Hematopoietic multipotent progenitor cell treated with erythropoietin and hydrocortisone succinate and interleukin-3 and kit ligand, for 4 days (in vitro differentiated cells): ENCODE data around the gene TRNT1.

Source experiments
- DNase-seq: peaks from one replicate; pipeline ENCODE4 v3.0.0-alpha.2; 2015

Gene TRNT1

GRCh38 chr3:3113042-3113709, 13.6 kb upstream of the TRNT1 start:
- no peak for DNase-seq

GRCh38 chr3:3117651-3118050, 9.1 kb upstream of the TRNT1 start:
- no peak for DNase-seq

- DNase-seq: peak; percentile 41
Observed at GRCh38 chr3:3119393-3119851, 7.3 kb upstream of the TRNT1 start.

GRCh38 chr3:3125977-3126376, 763 bp upstream of the TRNT1 start:
- no peak for DNase-seq

DNA sequence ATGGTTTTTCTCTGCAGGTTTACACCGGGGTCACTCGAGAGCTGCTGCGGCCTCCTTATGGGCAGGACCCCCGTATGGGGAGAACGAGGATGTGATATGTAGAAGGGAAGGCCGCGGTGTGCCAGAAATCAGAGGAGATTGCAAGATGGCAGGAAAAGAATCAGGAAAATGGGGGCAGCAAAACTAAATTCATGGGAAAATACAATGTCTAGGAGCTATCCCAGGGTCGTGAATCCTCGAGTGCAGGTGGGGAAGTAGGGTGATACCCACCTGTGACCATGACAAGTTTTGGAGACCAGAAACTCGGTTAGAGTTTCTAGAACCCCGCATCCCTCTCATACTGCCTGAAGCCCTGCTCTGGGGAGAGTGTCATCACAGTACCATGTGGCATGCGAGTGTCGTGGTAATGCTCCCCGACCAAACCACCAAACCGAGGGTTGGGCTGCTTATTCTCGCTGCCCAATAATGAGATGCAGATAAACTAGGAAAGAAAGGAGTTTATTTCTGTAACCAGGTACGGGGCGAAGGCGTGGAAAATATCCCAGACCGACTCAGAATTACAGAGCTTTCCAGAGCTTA, 781 bp downstream of the TRNT1 start:
- peak; percentile 66 for DNase-seq

DNA sequence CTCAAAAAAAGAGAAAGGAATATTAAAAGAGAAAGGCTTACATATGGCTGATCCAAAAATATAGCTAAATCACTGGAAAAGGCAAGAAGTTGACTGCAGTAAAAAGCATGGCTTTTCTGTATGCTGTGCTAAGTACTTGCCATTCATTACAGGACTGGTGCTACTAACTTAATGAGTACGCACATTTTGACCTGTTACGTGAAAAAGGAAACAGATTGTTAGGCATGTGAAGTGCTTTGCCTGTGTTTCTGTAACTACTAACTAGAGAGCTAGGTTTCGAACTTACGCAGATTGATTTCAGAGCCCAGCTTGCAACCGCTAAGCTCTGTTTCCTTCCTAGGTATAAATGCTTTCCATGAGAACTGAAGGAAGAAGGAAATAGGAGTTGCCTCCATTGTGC, 2.8 kb downstream of the TRNT1 start:
- DNase-seq: no peak

DNA sequence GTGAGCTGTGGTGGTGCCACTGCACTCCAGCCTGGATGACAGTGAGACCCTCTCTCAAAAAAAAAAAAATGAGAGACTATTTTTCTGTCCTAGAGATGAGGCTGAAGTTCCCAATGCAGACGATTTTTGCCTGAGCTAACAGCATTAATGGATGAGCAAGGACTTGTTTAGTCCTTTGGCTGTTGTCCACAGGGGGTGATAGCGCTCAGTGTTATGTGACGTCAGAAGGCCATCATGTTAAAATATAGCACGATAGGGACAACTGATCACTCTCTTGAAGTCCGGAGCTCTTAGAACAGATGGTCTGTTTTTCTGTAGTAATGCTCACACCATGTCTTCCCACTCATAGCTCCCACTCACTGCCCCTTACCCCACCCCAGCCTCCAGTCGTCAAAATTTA, 6.8 kb downstream of the TRNT1 start:
- peak; percentile 48 for DNase-seq

- DNase-seq: no peak
Observed at GRCh38 chr3:3134750-3135448, 8.2 kb downstream of the TRNT1 start.

DNA sequence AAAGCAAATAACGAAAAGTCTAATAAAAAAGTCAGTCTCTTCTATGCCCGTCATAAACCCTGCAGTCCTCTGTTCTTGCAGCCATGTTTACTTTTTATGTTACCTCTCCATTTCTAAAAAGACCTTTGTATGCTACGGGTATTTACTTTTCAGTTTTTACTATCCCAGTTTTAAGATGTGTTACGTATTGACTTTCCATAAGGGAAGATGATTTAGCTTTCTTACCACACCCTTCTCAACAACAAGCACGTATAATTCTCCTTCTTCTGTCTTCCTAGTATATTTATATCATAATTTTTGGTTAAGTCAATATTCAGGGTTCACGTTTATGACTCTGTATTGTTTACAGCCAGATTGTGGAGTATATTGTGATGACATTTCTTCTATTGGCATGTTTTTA, 10.8 kb downstream of the TRNT1 start:
- no peak for DNase-seq

GRCh38 chr3:3141939-3142338, 15.2 kb downstream of the TRNT1 start:
- DNase-seq: peak; percentile 21

- no peak for DNase-seq
Observed at GRCh38 chr3:3145831-3146230, 19.1 kb downstream of the TRNT1 start.

DNA sequence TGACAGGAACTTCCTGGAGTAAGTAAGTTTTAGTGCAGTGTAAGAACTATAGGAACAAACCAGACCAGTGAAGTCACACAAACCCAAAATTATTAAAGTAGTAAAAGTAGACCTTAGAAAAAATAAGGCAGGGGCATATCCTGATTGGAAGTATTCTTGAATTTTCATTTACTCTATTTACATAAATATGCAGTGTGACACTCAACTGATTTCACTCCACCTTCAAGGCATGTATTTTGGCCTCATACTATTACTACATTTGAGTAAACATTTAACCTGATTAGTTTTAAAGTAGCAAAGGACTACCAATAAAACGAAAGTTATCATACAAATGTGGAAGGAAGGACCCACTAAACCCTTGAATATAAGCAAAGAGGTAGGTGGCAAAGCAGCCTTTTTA, 22.8 kb downstream of the TRNT1 start:
- DNase-seq: no peak

DNA sequence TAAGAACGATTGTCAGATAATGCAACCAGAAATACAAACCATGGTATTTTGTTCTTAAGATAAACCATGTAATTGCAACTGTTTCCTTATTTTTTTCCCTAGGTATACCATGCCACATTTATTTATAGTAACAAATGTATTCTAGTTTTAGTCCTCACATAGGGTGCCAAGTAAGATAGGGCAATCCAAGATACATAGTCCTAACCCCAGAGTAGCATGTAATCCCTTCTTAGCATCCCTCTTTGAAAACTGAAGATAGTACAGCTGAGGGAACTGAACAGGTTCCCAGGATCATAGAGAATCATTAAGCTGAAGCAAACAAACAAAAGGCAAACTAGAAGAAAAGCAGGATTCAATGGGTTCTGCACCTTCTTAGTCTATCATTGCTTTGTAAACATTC, 24.8 kb downstream of the TRNT1 start:
- DNase-seq: no peak

- no peak for DNase-seq
Observed at GRCh38 chr3:3154879-3155610, 28.3 kb downstream of the TRNT1 start.

DNA sequence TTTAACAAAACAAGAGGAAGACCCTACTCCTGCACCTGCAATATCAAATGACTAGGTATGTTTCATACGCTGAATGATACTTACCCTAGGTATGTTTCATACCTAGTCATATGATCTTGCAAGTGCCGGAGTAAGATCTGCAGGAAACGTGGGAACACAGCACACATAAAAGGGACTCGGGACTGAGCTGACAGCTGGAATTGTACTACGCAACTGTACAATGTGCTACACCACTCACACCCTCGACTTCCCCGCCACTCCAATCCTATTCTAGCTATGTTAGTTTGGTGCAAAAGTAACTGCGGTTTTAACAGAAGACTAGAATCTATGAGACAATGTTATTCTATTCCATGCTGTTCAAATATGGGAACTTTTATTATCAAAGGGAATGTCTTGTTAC, 30.7 kb downstream of the TRNT1 start:
- no peak for DNase-seq

DNA sequence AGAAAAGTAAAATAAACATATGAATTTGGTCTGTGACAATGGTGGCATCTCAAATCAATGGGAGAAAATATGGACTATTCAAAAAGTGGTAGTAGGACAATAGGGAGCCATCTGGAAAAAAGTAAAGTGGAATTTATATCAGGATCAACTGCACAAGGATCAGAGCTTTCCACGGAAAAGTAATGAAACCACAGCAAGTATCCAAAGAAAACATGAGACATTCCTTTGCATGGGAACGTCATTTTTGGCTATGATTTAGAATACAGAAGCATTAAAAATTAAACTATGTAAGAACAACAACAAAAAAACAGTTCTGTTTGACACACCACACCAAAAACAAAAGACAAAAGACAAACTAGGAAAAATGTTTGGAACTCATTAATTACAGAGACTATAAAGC, 34.1 kb downstream of the TRNT1 start:
- DNase-seq: no peak

GRCh38 chr3:3165241-3165640, 38.5 kb downstream of the TRNT1 start:
- no peak for DNase-seq

DNA sequence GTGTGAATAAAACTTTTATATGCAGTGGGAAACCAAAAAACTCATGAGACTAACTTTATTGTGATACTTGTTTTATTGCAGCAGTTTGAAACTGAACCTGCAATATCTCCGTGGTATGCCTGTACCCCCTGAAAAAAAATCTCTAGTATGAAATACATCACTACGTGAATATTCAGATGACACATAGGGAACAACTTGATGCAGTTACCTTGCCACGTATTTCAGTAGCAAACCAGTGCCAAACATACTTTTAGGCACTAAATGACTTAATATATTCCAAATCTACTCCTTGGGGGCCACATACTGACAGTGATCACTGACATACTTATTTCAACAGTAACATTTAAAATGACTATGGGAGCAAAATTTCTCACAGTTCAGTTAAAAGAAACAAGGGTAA, 38.9 kb downstream of the TRNT1 start:
- DNase-seq: no peak

- DNase-seq: peak; percentile 77
Observed at GRCh38 chr3:3170998-3171397, 44.3 kb downstream of the TRNT1 start.

DNA sequence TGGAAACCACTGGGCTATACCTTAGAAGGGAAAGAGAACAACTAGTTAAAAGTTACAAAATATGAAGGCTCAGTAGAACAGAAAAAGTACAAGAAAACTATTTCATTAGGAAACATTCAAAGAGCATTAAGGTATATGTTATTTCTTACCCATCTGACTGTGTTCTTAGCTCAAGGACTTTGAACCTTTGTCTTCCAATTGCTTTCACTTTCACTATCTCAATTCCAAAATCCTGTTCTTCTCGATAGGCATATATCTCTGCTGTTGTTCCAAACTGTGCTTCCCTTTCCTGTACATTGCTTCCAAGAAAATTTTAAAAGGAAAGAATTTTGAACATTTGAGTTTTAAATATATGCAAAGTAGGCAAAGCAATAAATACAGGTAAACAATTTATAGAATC, 45.9 kb downstream of the TRNT1 start:
- DNase-seq: peak; percentile 25

- DNase-seq: peak; percentile 49
Observed at GRCh38 chr3:3177861-3178497, 51.2 kb downstream of the TRNT1 start.

DNA sequence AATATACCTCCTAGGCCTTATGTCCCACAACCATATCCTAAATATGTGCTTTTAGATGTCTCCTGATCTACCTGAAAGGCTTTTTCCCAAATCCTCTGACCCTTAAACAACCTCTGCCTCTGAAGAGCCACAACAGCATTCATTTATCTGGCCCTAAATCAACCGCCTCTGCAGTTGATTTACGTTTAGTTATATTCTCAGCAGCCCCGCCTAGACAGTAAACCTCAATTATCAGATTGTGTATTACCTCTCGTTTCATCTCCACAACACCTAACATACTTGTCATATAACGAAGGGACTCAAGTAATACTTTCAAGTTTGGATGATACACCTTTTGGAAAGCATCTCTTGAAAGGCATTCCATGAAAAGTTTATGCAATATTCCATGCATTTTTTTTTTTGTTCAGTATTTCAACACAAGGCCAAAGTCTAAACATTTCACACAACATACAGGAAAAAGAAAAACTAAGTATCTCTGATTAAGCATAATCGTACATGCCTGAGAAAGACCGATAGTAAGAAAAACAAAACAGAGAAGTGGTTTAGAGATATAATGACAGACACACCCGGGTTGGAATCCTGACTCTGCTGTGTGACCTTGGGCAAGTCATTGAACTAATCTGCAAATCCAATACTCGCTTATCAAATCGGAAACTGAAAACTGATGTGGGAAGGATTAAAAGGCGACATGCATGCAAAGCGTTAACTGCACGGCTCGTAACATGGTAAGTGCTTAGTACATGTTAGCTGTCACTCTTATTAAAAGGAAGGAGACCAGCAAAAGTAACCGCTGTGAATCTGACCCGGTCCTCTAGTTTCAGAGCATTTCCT, 52.0 kb downstream of the TRNT1 start:
- peak; percentile 34 for DNase-seq
